MM.1S (cell line): ENCODE measurements around the gene RACGAP1.

Experiments
- CTCF ChIP-seq: fragments of 300-600 bp; sonication (generic); IDR thresholded peaks from 2 replicates; pipeline ENCODE4 v1.5.1; 2016; ENCODE audit warnings: antibody characterized with exemption, low read length, mixed read lengths
- EZH2 ChIP-seq: fragments of 300-600 bp; sonication (generic); optimal IDR thresholded peaks from 2 replicates; pipeline ENCODE3; 2017; ENCODE audit warnings: low read depth, mild to moderate bottlenecking, antibody characterized with exemption, low read length, mixed read lengths

- TF ChIP-seq CTCF (no peak), EZH2 (no peak)
These were observed 5.8 kb downstream of the RACGAP1 start for GRCh38 chr12:50019524-50019923.
